Measurements from ENCODE around the gene ZFP1. TPM values are rescaled to one million over a fixed set of nuclear protein-coding genes. Genes with fewer than 3 reads are reported as not detected.

ZFP1 gene
- 17.3 and 25.0 TPM in 2 replicates for total RNA-seq (2014; rRNA removed; shearing (Covaris generic))
- total RNA-seq (2022), result 23.0 and 23.9 TPM in 2 replicates
- percentile 74 among the genes with signal in this experiment for Bru-seq, nascent RNA
- BruChase-seq, experiment 1, labeled RNA remaining after a 6-hour chase, result percentile 74 among the genes with signal in this experiment
- percentile 78 among the genes with signal in this experiment for BruChase-seq, experiment 2, labeled RNA remaining after a 2-hour chase
- long read RNA-seq, transcript ZFP1-209 (4 exons, 1,457 nt), result major isoform, 11 of 35 reads
- long read RNA-seq, partial matches to known transcripts, result 2 of 35 reads
- long read RNA-seq, other reads (novel, unspliced or antisense), result 21 of 35 reads

DNA sequence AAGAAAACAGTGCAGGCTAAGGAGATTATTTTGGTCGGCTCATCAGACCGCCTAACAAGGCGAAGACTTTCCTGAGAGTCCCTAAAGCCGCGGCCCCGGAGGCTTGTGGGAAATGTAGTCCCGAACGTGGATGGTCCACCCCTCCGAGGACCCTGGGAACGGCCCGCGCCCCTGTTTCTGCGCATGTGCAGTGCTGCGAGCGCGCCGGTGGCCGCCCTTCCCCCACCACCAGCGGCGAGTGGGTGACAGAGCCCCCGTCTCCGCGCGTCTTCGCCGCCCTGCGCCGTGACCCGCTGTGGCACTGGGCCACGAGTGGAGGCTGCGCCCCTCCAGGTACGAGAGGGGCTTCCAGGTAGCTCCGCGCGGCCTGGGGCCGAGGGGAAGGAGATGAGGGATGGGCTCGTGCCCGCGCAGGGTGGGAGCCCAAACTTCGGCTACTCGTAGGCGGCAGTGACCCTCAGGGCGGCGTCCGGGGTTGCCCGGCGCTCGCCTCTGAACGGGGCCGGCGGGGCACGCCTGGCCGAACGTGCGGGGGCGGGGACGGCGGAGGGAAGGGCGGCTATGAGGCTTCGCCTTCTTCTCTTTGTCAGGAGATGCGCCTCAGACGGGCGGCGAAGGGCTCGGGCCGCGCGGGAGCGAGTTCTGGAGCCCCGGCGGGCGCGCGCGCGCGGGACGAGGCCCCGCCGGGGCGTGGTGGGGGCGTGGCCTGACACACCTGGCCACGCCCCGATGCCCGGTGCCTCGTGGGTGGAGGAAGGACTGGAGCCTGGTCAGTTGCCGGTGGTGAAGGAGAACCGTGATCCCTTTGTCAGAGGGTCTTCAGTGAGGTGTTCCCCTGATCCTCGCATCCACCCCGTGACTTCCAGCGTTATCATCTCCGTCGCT is at the start of gene ZFP1:
Gene ZFP1, plus strand, starts transcription at position 214 of the 885 bp plus-strand sequence. CDS start 4,428 bp downstream, outside the sequence.
- H3K4me2 ChIP-seq (ENCODE audit: low read length), result peak within 1 kb of the TSS; percentile 94
- H3K36me3 ChIP-seq (ENCODE audit: insufficient read depth, low read length), result peaks cover 33% of the 10 kb centered on the region
- DNase-seq (ENCODE audit: low spot score), result peak; percentile 97
- no peaks in the 10 kb centered on the region for H3K9me2 ChIP-seq (ENCODE audit: insufficient read depth, low read length)
- H3K9me3 ChIP-seq (ENCODE audit: low read length), result peaks cover 32% of the 10 kb centered on the region
- intact Hi-C loops (cut with micrococcal nuclease; ENCODE audit: unreplicated experiment), result no loop called here
- peaks cover 46% of the 10 kb centered on the region for H3K79me2 ChIP-seq (ENCODE audit: insufficient read depth, low read depth, low read length)
- CTCF ChIA-PET (ENCODE audit: unreplicated experiment), result no interaction called here
- 0 out of 2 replicates have a peak, but pooled peaks cover 3% of the 10 kb centered on the region for H4K20me1 ChIP-seq (ENCODE audit: insufficient read depth, low read length)
- H3K4me3 ChIP-seq (ENCODE audit: low read depth, low read length, poor library complexity, severe bottlenecking), result peak within 1 kb of the TSS; percentile 79
- H3K4me1 ChIP-seq (ENCODE audit: insufficient read depth, low read length, poor library complexity, severe bottlenecking), result peaks cover 9% of the 10 kb centered on the region
- TF ChIP-seq, protein P1, sequence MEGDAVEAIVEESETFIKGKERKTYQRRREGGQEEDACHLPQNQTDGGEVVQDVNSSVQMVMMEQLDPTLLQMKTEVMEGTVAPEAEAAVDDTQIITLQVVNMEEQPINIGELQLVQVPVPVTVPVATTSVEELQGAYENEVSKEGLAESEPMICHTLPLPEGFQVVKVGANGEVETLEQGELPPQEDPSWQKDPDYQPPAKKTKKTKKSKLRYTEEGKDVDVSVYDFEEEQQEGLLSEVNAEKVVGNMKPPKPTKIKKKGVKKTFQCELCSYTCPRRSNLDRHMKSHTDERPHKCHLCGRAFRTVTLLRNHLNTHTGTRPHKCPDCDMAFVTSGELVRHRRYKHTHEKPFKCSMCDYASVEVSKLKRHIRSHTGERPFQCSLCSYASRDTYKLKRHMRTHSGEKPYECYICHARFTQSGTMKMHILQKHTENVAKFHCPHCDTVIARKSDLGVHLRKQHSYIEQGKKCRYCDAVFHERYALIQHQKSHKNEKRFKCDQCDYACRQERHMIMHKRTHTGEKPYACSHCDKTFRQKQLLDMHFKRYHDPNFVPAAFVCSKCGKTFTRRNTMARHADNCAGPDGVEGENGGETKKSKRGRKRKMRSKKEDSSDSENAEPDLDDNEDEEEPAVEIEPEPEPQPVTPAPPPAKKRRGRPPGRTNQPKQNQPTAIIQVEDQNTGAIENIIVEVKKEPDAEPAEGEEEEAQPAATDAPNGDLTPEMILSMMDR (conservative IDR thresholded peaks at IDR 0.05; ENCODE audit: low read length), result no peak
- no peak for TF ChIP-seq EZH2phosphoT487 (IDR thresholded peaks at IDR 0.05; ENCODE audit: borderline replicate concordance, low read depth, low read length)
- BruUV-seq (replicated peaks), result no TSS peak
- peak within 1 kb of the TSS; percentile 72 for H3K27ac ChIP-seq (ENCODE audit: low read depth, low read length, poor library complexity, severe bottlenecking)
- peak within 1 kb of the TSS; percentile 65 for H2AFZ ChIP-seq (ENCODE audit: low read length)
- POLR2A ChIA-PET, result interaction anchor here (0.6 kb wide), 1 partner anchor 307 kb away, joined by 3 read pairs; no protein-coding TSS in a partner anchor

DNA sequence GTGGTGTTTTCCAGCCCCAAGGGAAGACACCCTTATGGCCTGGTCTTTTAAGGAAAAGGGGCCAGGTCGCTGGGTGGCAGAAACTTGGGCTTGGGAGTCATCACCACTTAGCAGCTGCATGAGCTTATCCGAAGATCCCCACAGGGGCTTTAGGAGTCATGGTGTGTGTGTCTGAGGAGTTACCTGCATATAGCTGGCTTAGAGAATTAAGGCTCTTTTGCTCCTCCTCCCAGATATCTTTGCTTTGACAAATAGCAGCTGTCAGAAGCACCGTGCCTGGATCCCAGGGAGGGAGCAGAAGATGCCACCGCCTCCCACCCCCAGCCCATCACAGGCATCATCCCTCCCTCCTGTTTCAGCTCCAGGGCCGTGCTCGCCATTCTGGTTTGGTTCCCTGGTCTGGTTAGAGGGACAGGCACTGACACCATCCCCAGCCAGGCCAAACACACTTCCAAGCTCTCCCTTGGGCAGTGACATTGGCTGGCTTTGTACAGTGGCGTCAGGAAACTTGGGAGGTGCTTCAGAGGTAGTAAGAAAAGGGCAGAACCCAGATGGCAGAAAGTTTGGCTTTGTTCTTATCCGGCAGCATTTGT is 49.2 kb upstream of the ZFP1 start:
- Histone ChIP-seq H3K9me2 (ENCODE audit: insufficient read depth, low read length) (no peaks in the 10 kb centered on the region), H3K9me3 (ENCODE audit: low read length) (no peaks in the 10 kb centered on the region), H3K4me2 (ENCODE audit: low read length) (0 out of 2 replicates have a peak overlapping the region, but pooled peaks have one; percentile 42), H2AFZ (ENCODE audit: low read length) (no peak overlapping the region), H3K27ac (ENCODE audit: low read depth, low read length, poor library complexity, severe bottlenecking) (no peak overlapping the region), H3K36me3 (ENCODE audit: insufficient read depth, low read length) (no peaks in the 10 kb centered on the region), H4K20me1 (ENCODE audit: insufficient read depth, low read length) (no peaks in the 10 kb centered on the region), H3K4me3 (ENCODE audit: low read depth, low read length, poor library complexity, severe bottlenecking) (no peak overlapping the region), H3K79me2 (ENCODE audit: insufficient read depth, low read depth, low read length) (no peaks in the 10 kb centered on the region), H3K4me1 (ENCODE audit: insufficient read depth, low read length, poor library complexity, severe bottlenecking) (peaks cover 24% of the 10 kb centered on the region)
- intact Hi-C loops (cut with micrococcal nuclease; ENCODE audit: unreplicated experiment), result no loop called here
- no peak for DNase-seq (ENCODE audit: low spot score)
- ChIA-PET POLR2A (interaction anchor here (0.7 to 1.2 kb wide), 4 partner anchors 9 to 13 kb away, joined by 3 to 5 read pairs (median 3); no protein-coding TSS in a partner anchor), CTCF (ENCODE audit: unreplicated experiment) (interaction anchor here (0.7 kb wide), 1 partner anchor 25 kb away, joined by 23 read pairs; no protein-coding TSS in a partner anchor)
- no TSS peak for BruUV-seq (replicated peaks)
- TF ChIP-seq, protein P1 (conservative IDR thresholded peaks at IDR 0.05; ENCODE audit: low read length), result no peak
- no peak for TF ChIP-seq EZH2phosphoT487 (IDR thresholded peaks at IDR 0.05; ENCODE audit: borderline replicate concordance, low read depth, low read length)
